HG02763 (cell line): ENCODE data around the gene TIMP2.
A peak's percentile ranks its signal among the peaks of the same experiment; 100 is the strongest.

Experiments
- ATAC-seq: cut with Tn5 transposase; IDR thresholded peaks from one replicate; pipeline ENCODE4 v1.9.1; 2021; ENCODE audit warnings: mild to moderate bottlenecking, moderate library complexity; ENCODE audit not compliant: unreplicated experiment

The TIMP2 gene

GRCh38 chr17:78840780-78841611 is 84.2 kb downstream of the TIMP2 start, which contains the start of gene USP36:
Gene USP36 (minus strand): TSS chr17:78840814. CDS start chr17:78836363, 4,451 bp downstream.
- peak; percentile 89 for ATAC-seq

GRCh38 chr17:78840530-78840779 is 84.7 kb downstream of the TIMP2 start:
- no peak for ATAC-seq

GRCh38 chr17:78839762-78840529 is 85.2 kb downstream of the TIMP2 start:
- peak; percentile 14 for ATAC-seq

- no peak for ATAC-seq
Measured at GRCh38 chr17:78839235-78839761, 85.9 kb downstream of the TIMP2 start.

- no peak for ATAC-seq
Measured at GRCh38 chr17:78838574-78839005, 86.6 kb downstream of the TIMP2 start.

GRCh38 chr17:78836420-78837021 is 88.7 kb downstream of the TIMP2 start:
- no peak for ATAC-seq

- ATAC-seq: no peak
Measured at GRCh38 chr17:78834571-78834970, 90.6 kb downstream of the TIMP2 start.

- ATAC-seq: no peak
Measured at GRCh38 chr17:78832541-78832810, 92.7 kb downstream of the TIMP2 start.

GRCh38 chr17:78831688-78832540 is 93.3 kb downstream of the TIMP2 start:
- ATAC-seq: no peak

- no peak for ATAC-seq
Measured at GRCh38 chr17:78829477-78829876, 95.7 kb downstream of the TIMP2 start.

- no peak for ATAC-seq
Measured at GRCh38 chr17:78828470-78829185, 96.6 kb downstream of the TIMP2 start.

- ATAC-seq: no peak
Measured at GRCh38 chr17:78826836-78827509, 98.2 kb downstream of the TIMP2 start.

- ATAC-seq: no peak
Measured at GRCh38 chr17:78826421-78826820, 98.8 kb downstream of the TIMP2 start.

- no peak for ATAC-seq
Measured at GRCh38 chr17:78825696-78826095, 99.5 kb downstream of the TIMP2 start.

GRCh38 chr17:78824240-78824639 is 100.9 kb downstream of the TIMP2 start:
- ATAC-seq: no peak

- ATAC-seq: no peak
Measured at GRCh38 chr17:78823282-78824046, 101.7 kb downstream of the TIMP2 start.

GRCh38 chr17:78822552-78822951 is 102.6 kb downstream of the TIMP2 start:
- ATAC-seq: no peak

GRCh38 chr17:78821961-78822360 is 103.2 kb downstream of the TIMP2 start:
- no peak for ATAC-seq

- no peak for ATAC-seq
Measured at GRCh38 chr17:78820841-78821240, 104.3 kb downstream of the TIMP2 start.
